GM08714 (cell line): ENCODE measurements around the gene RAD1.
A peak's percentile ranks its signal among the peaks of the same experiment; 100 is the strongest.
"Not testable (repeated sequence)": the region's sequence is repeated elsewhere in the genome, so short reads cannot be mapped to it uniquely, and the experiment has no call there.

ENCODE experiments used
- H3K4me3 ChIP-seq: fragments of 200-500 bp; sonication (Bioruptor generic); 2 replicates; pipeline ENCODE4 v1.5.1; 2014; ENCODE audit warnings: mild to moderate bottlenecking, low read length, inconsistent platforms
- ZNF274 ChIP-seq: IDR thresholded peaks from 2 replicates; pipeline ENCODE4 v1.6.1; 2012; ENCODE audit warnings: mild to moderate bottlenecking, low read depth, low read length

The RAD1 gene

GRCh38 chr5:34927785-34928184, 12.5 kb upstream of the RAD1 start:
- no peak overlapping the region for H3K4me3 ChIP-seq
- no peak for TF ChIP-seq ZNF274

- no peak overlapping the region for H3K4me3 ChIP-seq
Observed at GRCh38 chr5:34926318-34926888, 11.1 kb upstream of the RAD1 start.

GRCh38 chr5:34924462-34924765, 9.1 kb upstream of the RAD1 start:
- no peak overlapping the region for H3K4me3 ChIP-seq
- no peak for TF ChIP-seq ZNF274

More at GRCh38 chr5:34926318-34926888, 11.1 kb upstream of the RAD1 start:
- no peak for TF ChIP-seq ZNF274

GRCh38 chr5:34923694-34924461, 8.6 kb upstream of the RAD1 start:
- H3K4me3 ChIP-seq, result no peak overlapping the region
- no peak for TF ChIP-seq ZNF274

GRCh38 chr5:34923256-34923655, 8.0 kb upstream of the RAD1 start:
- H3K4me3 ChIP-seq, result not testable (repeated sequence)

- no peak for TF ChIP-seq ZNF274
- no peak overlapping the region for H3K4me3 ChIP-seq
Observed at GRCh38 chr5:34919077-34919476, 3.8 kb upstream of the RAD1 start.

GRCh38 chr5:34918025-34918424, 2.7 kb upstream of the RAD1 start:
- TF ChIP-seq ZNF274, result no peak
- peak overlapping the region; percentile 24; the same call in 1 of the 2 replicates for H3K4me3 ChIP-seq

GRCh38 chr5:34916518-34916917, 1.2 kb upstream of the RAD1 start:
- no peak for TF ChIP-seq ZNF274
- H3K4me3 ChIP-seq, result peak overlapping the region; percentile 84

- H3K4me3 ChIP-seq, result peak overlapping the region; percentile 84
- TF ChIP-seq ZNF274, result no peak
Observed at GRCh38 chr5:34915856-34916192, 520 bp upstream of the RAD1 start.

- H3K4me3 ChIP-seq, result peak overlapping the region; percentile 84
- no peak for TF ChIP-seq ZNF274
Observed at GRCh38 chr5:34914671-34915138, 599 bp downstream of the RAD1 start.

GRCh38 chr5:34913072-34913471, 2.2 kb downstream of the RAD1 start:
- no peak for TF ChIP-seq ZNF274
- H3K4me3 ChIP-seq, result no peak overlapping the region

- no peak for TF ChIP-seq ZNF274
- no peak overlapping the region for H3K4me3 ChIP-seq
Observed at GRCh38 chr5:34905564-34905963, 9.7 kb downstream of the RAD1 start.

- no peak overlapping the region for H3K4me3 ChIP-seq
- no peak for TF ChIP-seq ZNF274
Observed at GRCh38 chr5:34903260-34903659, 12.0 kb downstream of the RAD1 start.

- no peak overlapping the region for H3K4me3 ChIP-seq
- TF ChIP-seq ZNF274, result no peak
Observed at GRCh38 chr5:34900652-34901051, 14.7 kb downstream of the RAD1 start.

GRCh38 chr5:34899066-34899465, 16.2 kb downstream of the RAD1 start:
- no peak for TF ChIP-seq ZNF274

More at GRCh38 chr5:34899066-34899465, 16.2 kb downstream of the RAD1 start:
- H3K4me3 ChIP-seq, result no peak overlapping the region
